OCI-LY3 (cell line): ENCODE measurements around the gene LAMA1.
A peak's percentile ranks its signal among the peaks of the same experiment; 100 is the strongest.

Experiments
- CTCF ChIP-seq: fragments of 200-600, 300-600 bp; sonication (generic); IDR thresholded peaks from 2 replicates; pipeline ENCODE4 v1.5.1; 2014; ENCODE audit warnings: antibody characterized with exemption, low read length, low read depth
- EZH2phosphoT487 ChIP-seq: fragments of 200-600 bp; shearing (Covaris generic); IDR thresholded peaks from 2 replicates; pipeline ENCODE4 v1.6.1; 2018; ENCODE audit warnings: antibody characterized with exemption, mixed run types, low read depth

- TF ChIP-seq CTCF (peak; percentile 30; the same call in 1 of the 2 replicates), EZH2phosphoT487 (no peak)
These were observed 46.9 kb upstream of the LAMA1 start for GRCh38 chr18:7164323-7165004.
